Measurements from ENCODE around the gene GPC2.

GPC2 gene

GRCh38 chr7:100222445-100223132 lies 45.4 kb upstream of the GPC2 start:
- no peak overlapping the region for H4K91ac ChIP-seq (ENCODE audit: low read depth, low read length)
- H3K23ac ChIP-seq (ENCODE audit: low read length): no peak overlapping the region
- H3K79me2 ChIP-seq (ENCODE audit: control insufficient read depth, insufficient read depth, low read length, poor library complexity): no peaks in the 10 kb centered on the region
- no peaks in the 10 kb centered on the region for H3K79me1 ChIP-seq (ENCODE audit: low read length)
- H3K27ac ChIP-seq (ENCODE audit: low read depth, low read length): no peak overlapping the region
- H3K4me3 ChIP-seq (ENCODE audit: low read depth, low read length): no peak overlapping the region
- no peak overlapping the region for H4K8ac ChIP-seq (ENCODE audit: low read depth, low read length)
- no peak overlapping the region for H3K4ac ChIP-seq (ENCODE audit: low read depth, low read length)
- H2AFZ ChIP-seq (ENCODE audit: insufficient read depth, low read length, poor library complexity): no peak overlapping the region
- H4K12ac ChIP-seq (ENCODE audit: low read depth, low read length): no peak overlapping the region
- H3K36me3 ChIP-seq (ENCODE audit: control insufficient read depth in 1 of 2, insufficient read depth in 2 of 2, low read length in 2 of 2): peaks cover 12 to 15% of the 10 kb centered on the region in 2 experiments
- no peaks in the 10 kb centered on the region for H3K9me3 ChIP-seq (ENCODE audit: insufficient read depth, low read depth, low read length)
- no peak overlapping the region for H2BK12ac ChIP-seq (ENCODE audit: low read length)
- H3K14ac ChIP-seq (ENCODE audit: low read length): no peak overlapping the region
- no peak overlapping the region for H2BK120ac ChIP-seq (ENCODE audit: insufficient read depth, low read length, poor library complexity)
- no peak overlapping the region for H3K18ac ChIP-seq (ENCODE audit: low read length)
- H3K4me2 ChIP-seq (ENCODE audit: low read length): no peak overlapping the region
- H2BK5ac ChIP-seq (ENCODE audit: low read depth, low read length, poor library complexity): no peak overlapping the region
- peaks cover 0 to 2% of the 10 kb centered on the region in 2 experiments for H3K4me1 ChIP-seq (ENCODE audit: control insufficient read depth in 1 of 2, insufficient read depth in 2 of 2, low read length in 2 of 2)
- no peak overlapping the region for H3K9ac ChIP-seq (ENCODE audit: low read length)
- H3K27me3 ChIP-seq (ENCODE audit: insufficient read depth, low read length): no peaks in the 10 kb centered on the region
- no peak for DNase-seq
- no CpG with 5 or more reads among the region's 13 CpGs for WGBS (ENCODE audit: extremely low coverage, insufficient coverage, insufficient read length)
- no peak overlapping the region for H2AK5ac ChIP-seq (ENCODE audit: low read length)

GRCh38 chr7:100221767-100222444 lies 44.7 kb upstream of the GPC2 start:
- H4K12ac ChIP-seq (ENCODE audit: low read depth, low read length): no peak overlapping the region
- H3K79me2 ChIP-seq (ENCODE audit: control insufficient read depth, insufficient read depth, low read length, poor library complexity): no peaks in the 10 kb centered on the region
- H4K91ac ChIP-seq (ENCODE audit: low read depth, low read length): no peak overlapping the region
- H3K27ac ChIP-seq (ENCODE audit: low read depth, low read length): no peak overlapping the region
- peaks cover 0 to 2% of the 10 kb centered on the region in 2 experiments for H3K4me1 ChIP-seq (ENCODE audit: control insufficient read depth in 1 of 2, insufficient read depth in 2 of 2, low read length in 2 of 2)
- no peak overlapping the region for H3K14ac ChIP-seq (ENCODE audit: low read length)
- H2BK12ac ChIP-seq (ENCODE audit: low read length): no peak overlapping the region
- H2BK120ac ChIP-seq (ENCODE audit: insufficient read depth, low read length, poor library complexity): no peak overlapping the region
- DNase-seq: no peak
- no peak overlapping the region for H3K4me2 ChIP-seq (ENCODE audit: low read length)
- no peak overlapping the region for H2BK5ac ChIP-seq (ENCODE audit: low read depth, low read length, poor library complexity)
- WGBS (ENCODE audit: extremely low coverage, insufficient coverage, insufficient read length): no CpG with 5 or more reads among the region's 14 CpGs
- no peak overlapping the region for H4K8ac ChIP-seq (ENCODE audit: low read depth, low read length)
- H3K4me3 ChIP-seq (ENCODE audit: low read depth, low read length): no peak overlapping the region
- H3K9ac ChIP-seq (ENCODE audit: low read length): no peak overlapping the region
- H3K79me1 ChIP-seq (ENCODE audit: low read length): no peaks in the 10 kb centered on the region
- H3K9me3 ChIP-seq (ENCODE audit: insufficient read depth, low read depth, low read length): no peaks in the 10 kb centered on the region
- no peak overlapping the region for H3K23ac ChIP-seq (ENCODE audit: low read length)
- H3K4ac ChIP-seq (ENCODE audit: low read depth, low read length): no peak overlapping the region
- no peak overlapping the region for H3K18ac ChIP-seq (ENCODE audit: low read length)
- H2AK5ac ChIP-seq (ENCODE audit: low read length): no peak overlapping the region
- H3K27me3 ChIP-seq (ENCODE audit: insufficient read depth, low read length): no peaks in the 10 kb centered on the region
- H2AFZ ChIP-seq (ENCODE audit: insufficient read depth, low read length, poor library complexity): no peak overlapping the region
- peaks cover 12 to 15% of the 10 kb centered on the region in 2 experiments for H3K36me3 ChIP-seq (ENCODE audit: control insufficient read depth in 1 of 2, insufficient read depth in 2 of 2, low read length in 2 of 2)

- no peak overlapping the region for H3K4me3 ChIP-seq (ENCODE audit: low read depth, low read length)
- no peaks in the 10 kb centered on the region for H3K27me3 ChIP-seq (ENCODE audit: insufficient read depth, low read length)
- no peaks in the 10 kb centered on the region for H3K4me1 ChIP-seq (ENCODE audit: control insufficient read depth in 1 of 2, insufficient read depth in 2 of 2, low read length in 2 of 2)
- H2BK12ac ChIP-seq (ENCODE audit: low read length): no peak overlapping the region
- H3K23ac ChIP-seq (ENCODE audit: low read length): no peak overlapping the region
- H3K36me3 ChIP-seq (ENCODE audit: control insufficient read depth in 1 of 2, insufficient read depth in 2 of 2, low read length in 2 of 2): peaks cover 12 to 15% of the 10 kb centered on the region in 2 experiments
- H4K12ac ChIP-seq (ENCODE audit: low read depth, low read length): no peak overlapping the region
- H3K79me1 ChIP-seq (ENCODE audit: low read length): no peaks in the 10 kb centered on the region
- H2BK120ac ChIP-seq (ENCODE audit: insufficient read depth, low read length, poor library complexity): no peak overlapping the region
- no peak overlapping the region for H3K9ac ChIP-seq (ENCODE audit: low read length)
- no peak overlapping the region for H3K14ac ChIP-seq (ENCODE audit: low read length)
- H3K9me3 ChIP-seq (ENCODE audit: insufficient read depth, low read depth, low read length): no peaks in the 10 kb centered on the region
- no CpG with 5 or more reads among the region's 5 CpGs for WGBS (ENCODE audit: extremely low coverage, insufficient coverage, insufficient read length)
- H2AK5ac ChIP-seq (ENCODE audit: low read length): no peak overlapping the region
- H4K8ac ChIP-seq (ENCODE audit: low read depth, low read length): no peak overlapping the region
- H3K18ac ChIP-seq (ENCODE audit: low read length): no peak overlapping the region
- no peak overlapping the region for H2AFZ ChIP-seq (ENCODE audit: insufficient read depth, low read length, poor library complexity)
- no peak overlapping the region for H3K4me2 ChIP-seq (ENCODE audit: low read length)
- no peak overlapping the region for H4K91ac ChIP-seq (ENCODE audit: low read depth, low read length)
- H3K4ac ChIP-seq (ENCODE audit: low read depth, low read length): no peak overlapping the region
- no peak overlapping the region for H3K27ac ChIP-seq (ENCODE audit: low read depth, low read length)
- no peak overlapping the region for H2BK5ac ChIP-seq (ENCODE audit: low read depth, low read length, poor library complexity)
- no peaks in the 10 kb centered on the region for H3K79me2 ChIP-seq (ENCODE audit: control insufficient read depth, insufficient read depth, low read length, poor library complexity)
- DNase-seq: no peak
Measured at GRCh38 chr7:100221231-100221718, 44.1 kb upstream of the GPC2 start.

GRCh38 chr7:100220586-100221230 lies 43.5 kb upstream of the GPC2 start:
- no peak overlapping the region for H3K4ac ChIP-seq (ENCODE audit: low read depth, low read length)
- no peaks in the 10 kb centered on the region for H3K9me3 ChIP-seq (ENCODE audit: insufficient read depth, low read depth, low read length)
- no peak overlapping the region for H3K9ac ChIP-seq (ENCODE audit: low read length)
- no peak overlapping the region for H3K18ac ChIP-seq (ENCODE audit: low read length)
- WGBS (ENCODE audit: extremely low coverage, insufficient coverage, insufficient read length): no CpG with 5 or more reads among the region's 22 CpGs
- H3K27ac ChIP-seq (ENCODE audit: low read depth, low read length): no peak overlapping the region
- H3K36me3 ChIP-seq (ENCODE audit: control insufficient read depth in 1 of 2, insufficient read depth in 2 of 2, low read length in 2 of 2): peaks cover 12 to 15% of the 10 kb centered on the region in 2 experiments
- peak overlapping the region; percentile 37 for H4K12ac ChIP-seq (ENCODE audit: low read depth, low read length)
- no peak overlapping the region for H2BK120ac ChIP-seq (ENCODE audit: insufficient read depth, low read length, poor library complexity)
- H3K79me2 ChIP-seq (ENCODE audit: control insufficient read depth, insufficient read depth, low read length, poor library complexity): no peaks in the 10 kb centered on the region
- no peak overlapping the region for H4K8ac ChIP-seq (ENCODE audit: low read depth, low read length)
- no peak overlapping the region for H3K4me3 ChIP-seq (ENCODE audit: low read depth, low read length)
- H3K14ac ChIP-seq (ENCODE audit: low read length): no peak overlapping the region
- no peaks in the 10 kb centered on the region for H3K4me1 ChIP-seq (ENCODE audit: control insufficient read depth in 1 of 2, insufficient read depth in 2 of 2, low read length in 2 of 2)
- H3K4me2 ChIP-seq (ENCODE audit: low read length): no peak overlapping the region
- no peaks in the 10 kb centered on the region for H3K27me3 ChIP-seq (ENCODE audit: insufficient read depth, low read length)
- DNase-seq: no peak
- no peak overlapping the region for H2AFZ ChIP-seq (ENCODE audit: insufficient read depth, low read length, poor library complexity)
- H3K23ac ChIP-seq (ENCODE audit: low read length): no peak overlapping the region
- H2BK5ac ChIP-seq (ENCODE audit: low read depth, low read length, poor library complexity): no peak overlapping the region
- H2AK5ac ChIP-seq (ENCODE audit: low read length): no peak overlapping the region
- H2BK12ac ChIP-seq (ENCODE audit: low read length): no peak overlapping the region
- H4K91ac ChIP-seq (ENCODE audit: low read depth, low read length): no peak overlapping the region
- H3K79me1 ChIP-seq (ENCODE audit: low read length): no peaks in the 10 kb centered on the region
